ENCODE data around the gene SREBF1. TPM values are rescaled to one million over a fixed set of nuclear protein-coding genes. Genes with fewer than 3 reads are reported as not detected.

SREBF1 gene
- total RNA-seq, 1 experiment from 2014 or later: 104 TPM

- no peak for DNase-seq
- peak overlapping the region; percentile 84 for H3K27ac Mint-ChIP-seq (ENCODE audit: unreplicated experiment)
- BruUV-seq (replicated peaks): no TSS peak
- intact Hi-C loops (cut with micrococcal nuclease; ENCODE audit: unreplicated experiment): no loop called here
- no peak overlapping the region for H3K4me3 Mint-ChIP-seq (ENCODE audit: low read depth, unreplicated experiment)
- H3K9me3 Mint-ChIP-seq (ENCODE audit: low read depth, unreplicated experiment): no peaks in the 10 kb centered on the region
- CTCF ChIA-PET: no interaction called here
- peaks cover 62% of the 10 kb centered on the region for H3K36me3 Mint-ChIP-seq (ENCODE audit: insufficient read depth, unreplicated experiment)
- peaks cover 48% of the 10 kb centered on the region for H3K4me1 Mint-ChIP-seq (ENCODE audit: low read depth, unreplicated experiment)
- no peaks in the 10 kb centered on the region for H3K27me3 Mint-ChIP-seq (ENCODE audit: unreplicated experiment)
- TF ChIP-seq CTCF (IDR thresholded peaks at IDR 0.05; ENCODE audit: unreplicated experiment): no peak
These were observed 9.6 kb downstream of the SREBF1 start for GRCh38 chr17:17826942-17827785.

- DNase-seq: no peak
- peaks cover 47% of the 10 kb centered on the region for H3K4me1 Mint-ChIP-seq (ENCODE audit: low read depth, unreplicated experiment)
- BruUV-seq (replicated peaks): no TSS peak
- intact Hi-C loops (cut with micrococcal nuclease; ENCODE audit: unreplicated experiment): no loop called here
- H3K36me3 Mint-ChIP-seq (ENCODE audit: insufficient read depth, unreplicated experiment): peaks cover 61% of the 10 kb centered on the region
- CTCF ChIA-PET: interaction anchor here (0.6 to 0.7 kb wide), 3 partner anchors 14 to 146 kb away, joined by 3 to 4 read pairs (median 3); no protein-coding TSS in a partner anchor
- TF ChIP-seq CTCF (IDR thresholded peaks at IDR 0.05; ENCODE audit: unreplicated experiment): no peak
- no peak overlapping the region for H3K4me3 Mint-ChIP-seq (ENCODE audit: low read depth, unreplicated experiment)
- no peaks in the 10 kb centered on the region for H3K27me3 Mint-ChIP-seq (ENCODE audit: unreplicated experiment)
- peak overlapping the region; percentile 84 for H3K27ac Mint-ChIP-seq (ENCODE audit: unreplicated experiment)
- H3K9me3 Mint-ChIP-seq (ENCODE audit: low read depth, unreplicated experiment): no peaks in the 10 kb centered on the region
These were observed 10.5 kb downstream of the SREBF1 start for GRCh38 chr17:17826342-17826713.

- CTCF ChIA-PET: no interaction called here
- no peak for TF ChIP-seq CTCF (IDR thresholded peaks at IDR 0.05; ENCODE audit: unreplicated experiment)
- intact Hi-C loops (cut with micrococcal nuclease; ENCODE audit: unreplicated experiment): no loop called here
- Mint-ChIP-seq H3K4me1 (ENCODE audit: low read depth, unreplicated experiment) (peaks cover 52% of the 10 kb centered on the region), H3K27ac (ENCODE audit: unreplicated experiment) (no peak overlapping the region), H3K36me3 (ENCODE audit: insufficient read depth, unreplicated experiment) (peaks cover 66% of the 10 kb centered on the region), H3K4me3 (ENCODE audit: low read depth, unreplicated experiment) (no peak overlapping the region), H3K9me3 (ENCODE audit: low read depth, unreplicated experiment) (no peaks in the 10 kb centered on the region), H3K27me3 (ENCODE audit: unreplicated experiment) (no peaks in the 10 kb centered on the region)
- DNase-seq: no peak
- no TSS peak for BruUV-seq (replicated peaks)
These were observed 11.8 kb downstream of the SREBF1 start for GRCh38 chr17:17824783-17825614.

GRCh38 chr17:17824119-17824782 lies 12.5 kb downstream of the SREBF1 start:
- H3K4me1 Mint-ChIP-seq (ENCODE audit: low read depth, unreplicated experiment): peaks cover 55% of the 10 kb centered on the region
- no peaks in the 10 kb centered on the region for H3K9me3 Mint-ChIP-seq (ENCODE audit: low read depth, unreplicated experiment)
- BruUV-seq (replicated peaks): no TSS peak
- peaks cover 70% of the 10 kb centered on the region for H3K36me3 Mint-ChIP-seq (ENCODE audit: insufficient read depth, unreplicated experiment)
- TF ChIP-seq CTCF (IDR thresholded peaks at IDR 0.05; ENCODE audit: unreplicated experiment): no peak
- CTCF ChIA-PET: no interaction called here
- intact Hi-C loops (cut with micrococcal nuclease; ENCODE audit: unreplicated experiment): no loop called here
- H3K4me3 Mint-ChIP-seq (ENCODE audit: low read depth, unreplicated experiment): peak overlapping the region; percentile 28
- DNase-seq: no peak
- no peaks in the 10 kb centered on the region for H3K27me3 Mint-ChIP-seq (ENCODE audit: unreplicated experiment)
- no peak overlapping the region for H3K27ac Mint-ChIP-seq (ENCODE audit: unreplicated experiment)
